Smooth muscle cell (in vitro differentiated cells): ENCODE data around the gene SYNPR. TPM values are rescaled to one million over a fixed set of nuclear protein-coding genes. Genes with fewer than 3 reads are reported as not detected.

Experiments used
- DNase-seq: peaks from one replicate; lab custom pipeline; 2025; ENCODE audit not compliant: unreplicated experiment; lab: John Stamatoyannopoulos, UW
- H2AFZ ChIP-seq: fragments of 200-600 bp; sonication (generic); 2 replicates; pipeline ENCODE4 v1.6.0; 2016; ENCODE audit warnings: antibody characterized with exemption, low read depth, mild to moderate bottlenecking
- H3F3A ChIP-seq: fragments of 200-600 bp; sonication (generic); 2 replicates; pipeline ENCODE4 v1.6.0; 2017; ENCODE audit warnings: antibody characterized with exemption, low read depth
- H3K27ac ChIP-seq: fragments of 200-600 bp; sonication (generic); 2 replicates; pipeline ENCODE4 v1.5.1; 2016; ENCODE audit warnings: low read depth, mild to moderate bottlenecking
- H3K27me3 ChIP-seq: fragments of 200-600 bp; sonication (generic); 2 replicates; pipeline ENCODE4 v1.6.1; 2016; ENCODE audit warnings: low read depth, mild to moderate bottlenecking
- H3K36me3 ChIP-seq: fragments of 200-600 bp; sonication (generic); 2 replicates; pipeline ENCODE4 v1.5.1; 2016; ENCODE audit warnings: low read depth
- H3K4me1 ChIP-seq: fragments of 200-600 bp; sonication (generic); 2 replicates; pipeline ENCODE4 v1.5.1; 2016; ENCODE audit warnings: low read depth
- H3K4me2 ChIP-seq: fragments of 200-600 bp; sonication (generic); 2 replicates; pipeline ENCODE4 v1.6.0; 2016; ENCODE audit warnings: mild to moderate bottlenecking
- H3K4me3 ChIP-seq: fragments of 200-600 bp; sonication (generic); 2 replicates; pipeline ENCODE4 v1.5.1; 2016; ENCODE audit warnings: mild to moderate bottlenecking
- H3K79me2 ChIP-seq: fragments of 200-600 bp; sonication (generic); 2 replicates; pipeline ENCODE4 v1.6.0; 2016; ENCODE audit warnings: low read depth, mild to moderate bottlenecking
- H3K9ac ChIP-seq: fragments of 200-600 bp; sonication (generic); 2 replicates; pipeline ENCODE4 v1.6.0; 2016; ENCODE audit warnings: low read depth
- H3K9me3 ChIP-seq: fragments of 200-600 bp; sonication (generic); replicated peaks from 2 replicates; pipeline ENCODE4 v1.5.1; 2016; ENCODE audit warnings: low read depth
- H4K20me1 ChIP-seq: fragments of 200-600 bp; sonication (generic); 2 replicates; pipeline ENCODE4 v1.6.0; 2016; ENCODE audit warnings: low read depth
- CTCF ChIP-seq: fragments of 200-600 bp; sonication (generic); IDR thresholded peaks from 2 replicates; pipeline ENCODE4 v1.5.1; 2017; ENCODE audit warnings: borderline replicate concordance, mild to moderate bottlenecking, antibody characterized with exemption; ENCODE audit not compliant: insufficient read depth, poor library complexity, severe bottlenecking
- WGBS: methylation state at CpG from one replicate; pipeline ENCODE4 v1.1.7; 2016; ENCODE audit warnings: low lambda C conversion rate; 5-methylcytosine and 5-hydroxymethylcytosine counted together
- polyA plus RNA-seq: library from polyadenylated mRNA; unstranded; fragments of >200 nt; fragmentation: Nextera tagmentation; extraction: Ambion mirVana; gene quantifications from 2 replicates; pipeline ENCODE4 v1.2.1, GENCODE V29; 2016
- total RNA-seq: library from RNA; depleted of rRNA; stranded (reverse); fragments of >200 nt; gene quantifications from 2 replicates; pipeline ENCODE4 v1.2.3, GENCODE V29; 2014

Gene SYNPR
- total and polyA plus RNA-seq, 2 experiments from 2014 or later, result not detected

- Histone ChIP-seq H3F3A (no peaks in the 10 kb centered on the region), H3K9me3 (no peaks in the 10 kb centered on the region), H2AFZ (no peak overlapping the region), H3K4me2 (no peak overlapping the region), H3K36me3 (no peaks in the 10 kb centered on the region), H3K4me1 (no peaks in the 10 kb centered on the region), H3K9ac (no peak overlapping the region), H3K79me2 (no peaks in the 10 kb centered on the region), H3K27ac (no peak overlapping the region), H3K27me3 (no peaks in the 10 kb centered on the region), H3K4me3 (no peak overlapping the region), H4K20me1 (no peaks in the 10 kb centered on the region)
- WGBS, result 93% methylated on average over 2 of the region's 2 CpGs
- no peak for TF ChIP-seq CTCF
- DNase-seq, result no peak
These were observed 12.6 kb downstream of the SYNPR start for GRCh38 chr3:63290686-63291085.

DNA sequence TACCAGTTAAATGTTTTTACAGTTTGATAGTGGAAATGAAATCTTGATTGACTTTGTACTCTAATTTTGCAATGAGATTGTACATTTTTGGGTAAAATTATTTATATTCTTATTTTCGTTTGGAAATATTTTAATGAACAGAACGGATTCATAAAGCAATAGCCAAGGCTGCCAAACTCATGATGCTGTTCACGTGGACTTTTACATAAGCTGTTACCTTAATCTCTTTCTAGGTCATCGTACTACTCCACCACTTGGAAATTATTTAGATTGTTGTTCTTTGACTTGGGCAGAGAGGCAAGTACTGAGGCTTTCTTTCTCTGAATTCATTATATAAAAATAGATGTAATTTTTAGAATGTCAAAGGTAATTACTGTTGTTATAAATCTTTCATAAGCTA lies 16.2 kb downstream of the SYNPR start:
- Histone ChIP-seq H3K36me3 (no peaks in the 10 kb centered on the region), H3K27me3 (no peaks in the 10 kb centered on the region), H3K79me2 (no peaks in the 10 kb centered on the region), H4K20me1 (no peaks in the 10 kb centered on the region), H3K9ac (no peak overlapping the region), H2AFZ (no peak overlapping the region), H3K4me2 (no peak overlapping the region), H3K4me1 (no peaks in the 10 kb centered on the region), H3F3A (no peaks in the 10 kb centered on the region), H3K27ac (no peak overlapping the region), H3K9me3 (no peaks in the 10 kb centered on the region), H3K4me3 (no peak overlapping the region)
- TF ChIP-seq CTCF, result no peak
- DNase-seq, result no peak
- 89% methylated on average over 4 of the region's 4 CpGs for WGBS

- Histone ChIP-seq H2AFZ (no peak overlapping the region), H3K36me3 (no peaks in the 10 kb centered on the region), H3K9me3 (no peaks in the 10 kb centered on the region), H3K9ac (no peak overlapping the region), H3K4me2 (no peak overlapping the region), H3F3A (no peaks in the 10 kb centered on the region), H3K4me1 (no peaks in the 10 kb centered on the region), H3K4me3 (no peak overlapping the region), H4K20me1 (no peaks in the 10 kb centered on the region), H3K27me3 (no peaks in the 10 kb centered on the region), H3K27ac (no peak overlapping the region), H3K79me2 (no peaks in the 10 kb centered on the region)
- TF ChIP-seq CTCF, result no peak
- DNase-seq, result no peak
- 75% methylated on average over 4 of the region's 4 CpGs for WGBS
These were observed 17.2 kb downstream of the SYNPR start for GRCh38 chr3:63295356-63295755.

DNA sequence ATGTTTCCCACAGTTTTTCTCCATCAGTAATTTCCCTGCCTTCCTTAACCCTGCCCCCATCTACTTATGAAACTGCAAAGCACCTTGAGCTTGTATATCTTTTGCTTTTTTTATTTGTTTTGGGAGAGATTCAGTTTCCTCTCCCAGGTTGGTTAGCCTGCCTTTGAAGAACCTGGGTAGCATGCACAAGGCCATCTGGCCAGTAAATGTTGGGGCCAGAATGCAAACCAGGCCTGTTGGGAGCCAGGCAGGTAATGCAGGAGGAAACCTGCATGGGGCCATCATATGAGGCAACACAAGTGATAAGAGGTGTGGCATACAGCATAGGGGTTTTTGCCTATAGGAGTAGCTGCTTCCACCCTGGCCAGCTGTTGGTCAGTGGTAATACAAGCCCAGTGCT lies 17.7 kb downstream of the SYNPR start:
- H3K27me3 ChIP-seq, result no peaks in the 10 kb centered on the region
- H3K36me3 ChIP-seq, result no peaks in the 10 kb centered on the region
- DNase-seq, result no peak
- H3K27ac ChIP-seq, result no peak overlapping the region
- TF ChIP-seq CTCF, result no peak
- no peaks in the 10 kb centered on the region for H3K4me1 ChIP-seq
- no peak overlapping the region for H3K4me2 ChIP-seq
- H3F3A ChIP-seq, result no peaks in the 10 kb centered on the region
- no peak overlapping the region for H3K9ac ChIP-seq
- no peaks in the 10 kb centered on the region for H3K9me3 ChIP-seq
- no peaks in the 10 kb centered on the region for H4K20me1 ChIP-seq
- H2AFZ ChIP-seq, result no peak overlapping the region
- no peak overlapping the region for H3K4me3 ChIP-seq
- H3K79me2 ChIP-seq, result no peaks in the 10 kb centered on the region
